ENCODE measurements around the gene GSTK1.
A peak's percentile ranks its signal among the peaks of the same experiment; 100 is the strongest.

Gene GSTK1

GRCh38 chr7:143296686-143297085 is 33.4 kb downstream of the GSTK1 start:
- DNase-seq (ENCODE audit: low read depth in 2 of 2): peak in 1 of 2 experiments; percentile 13

- DNase-seq (ENCODE audit: low read depth in 2 of 2): no peak
Measured at GRCh38 chr7:143299346-143299745, 36.1 kb downstream of the GSTK1 start.

- DNase-seq (ENCODE audit: low read depth in 2 of 2): no peak
Measured at GRCh38 chr7:143299840-143300239, 36.6 kb downstream of the GSTK1 start.

GRCh38 chr7:143300959-143301935 is 38.0 kb downstream of the GSTK1 start:
- no peak for DNase-seq (ENCODE audit: low read depth in 2 of 2)

- DNase-seq (ENCODE audit: low read depth in 2 of 2): no peak
Measured at GRCh38 chr7:143303733-143304132, 40.5 kb downstream of the GSTK1 start.

GRCh38 chr7:143304938-143305337 is 41.7 kb downstream of the GSTK1 start:
- no peak for DNase-seq (ENCODE audit: low read depth in 2 of 2)

- no peak for DNase-seq (ENCODE audit: low read depth in 2 of 2)
Measured at GRCh38 chr7:143305423-143306070, 42.3 kb downstream of the GSTK1 start.

GRCh38 chr7:143308632-143309031 is 45.4 kb downstream of the GSTK1 start:
- DNase-seq (ENCODE audit: low read depth in 2 of 2): no peak

- DNase-seq (ENCODE audit: low read depth in 2 of 2): no peak
Measured at GRCh38 chr7:143314127-143314526, 50.9 kb downstream of the GSTK1 start.

GRCh38 chr7:143315776-143316175 is 52.5 kb downstream of the GSTK1 start, which contains the start of gene CLCN1:
TSS of gene CLCN1 (plus strand) at chr7:143316111. CDS start at chr7:143316213, 102 bp downstream.
- no peak for DNase-seq (ENCODE audit: low read depth in 2 of 2)

GRCh38 chr7:143316492-143316891 is 53.3 kb downstream of the GSTK1 start:
- no peak for DNase-seq (ENCODE audit: low read depth in 2 of 2)

- peak in 1 of 2 experiments; percentile 18 for DNase-seq (ENCODE audit: low read depth in 2 of 2)
Measured at GRCh38 chr7:143318661-143319060, 55.4 kb downstream of the GSTK1 start.
